ENCODE data around the gene C11orf98.
"Not testable (repeated sequence)": the region's sequence is repeated elsewhere in the genome, so short reads cannot be mapped to it uniquely, and the experiment has no call there.

Gene C11orf98

DNA sequence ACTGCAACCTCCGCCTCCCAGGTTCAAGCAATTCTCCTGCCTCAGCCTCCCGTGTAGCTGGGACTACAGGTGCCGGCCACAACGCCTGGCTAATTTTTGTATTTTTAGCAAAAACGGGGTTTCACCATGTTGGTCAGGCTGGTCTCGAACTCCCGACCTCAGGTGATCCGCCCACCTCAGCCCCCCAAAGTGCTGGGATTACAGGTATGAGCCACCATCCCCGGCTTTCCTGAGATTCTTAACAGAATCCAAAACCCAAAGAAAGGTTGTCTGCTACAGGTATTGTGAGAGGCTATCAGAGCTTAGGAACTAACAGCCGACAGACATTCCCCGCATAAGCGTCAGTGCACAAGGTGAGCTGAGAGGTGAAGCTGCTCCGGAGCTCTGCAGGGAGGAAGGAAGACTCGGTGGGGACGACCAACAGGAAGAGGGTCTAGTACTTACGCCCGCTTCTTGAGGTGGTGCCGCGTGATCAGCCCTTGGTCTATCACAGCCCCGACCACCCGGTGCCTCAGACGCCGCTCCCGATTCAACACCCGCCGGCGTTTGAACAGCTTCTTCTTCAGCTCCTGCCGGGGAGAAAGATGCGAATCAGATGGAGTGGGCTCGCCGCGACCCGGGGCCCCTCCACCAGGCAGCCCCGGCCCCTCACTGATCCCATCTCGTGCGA, 470 bp downstream of the C11orf98 start:
- TF ChIP-seq, protein P1, sequence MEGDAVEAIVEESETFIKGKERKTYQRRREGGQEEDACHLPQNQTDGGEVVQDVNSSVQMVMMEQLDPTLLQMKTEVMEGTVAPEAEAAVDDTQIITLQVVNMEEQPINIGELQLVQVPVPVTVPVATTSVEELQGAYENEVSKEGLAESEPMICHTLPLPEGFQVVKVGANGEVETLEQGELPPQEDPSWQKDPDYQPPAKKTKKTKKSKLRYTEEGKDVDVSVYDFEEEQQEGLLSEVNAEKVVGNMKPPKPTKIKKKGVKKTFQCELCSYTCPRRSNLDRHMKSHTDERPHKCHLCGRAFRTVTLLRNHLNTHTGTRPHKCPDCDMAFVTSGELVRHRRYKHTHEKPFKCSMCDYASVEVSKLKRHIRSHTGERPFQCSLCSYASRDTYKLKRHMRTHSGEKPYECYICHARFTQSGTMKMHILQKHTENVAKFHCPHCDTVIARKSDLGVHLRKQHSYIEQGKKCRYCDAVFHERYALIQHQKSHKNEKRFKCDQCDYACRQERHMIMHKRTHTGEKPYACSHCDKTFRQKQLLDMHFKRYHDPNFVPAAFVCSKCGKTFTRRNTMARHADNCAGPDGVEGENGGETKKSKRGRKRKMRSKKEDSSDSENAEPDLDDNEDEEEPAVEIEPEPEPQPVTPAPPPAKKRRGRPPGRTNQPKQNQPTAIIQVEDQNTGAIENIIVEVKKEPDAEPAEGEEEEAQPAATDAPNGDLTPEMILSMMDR (conservative IDR thresholded peaks at IDR 0.05; ENCODE audit: low read depth, low read length): no peak
- no peak for DNase-seq (ENCODE audit: low read depth)
- peak overlapping the region; percentile 88 for H3K4me3 ChIP-seq (ENCODE audit: low read length)

DNA sequence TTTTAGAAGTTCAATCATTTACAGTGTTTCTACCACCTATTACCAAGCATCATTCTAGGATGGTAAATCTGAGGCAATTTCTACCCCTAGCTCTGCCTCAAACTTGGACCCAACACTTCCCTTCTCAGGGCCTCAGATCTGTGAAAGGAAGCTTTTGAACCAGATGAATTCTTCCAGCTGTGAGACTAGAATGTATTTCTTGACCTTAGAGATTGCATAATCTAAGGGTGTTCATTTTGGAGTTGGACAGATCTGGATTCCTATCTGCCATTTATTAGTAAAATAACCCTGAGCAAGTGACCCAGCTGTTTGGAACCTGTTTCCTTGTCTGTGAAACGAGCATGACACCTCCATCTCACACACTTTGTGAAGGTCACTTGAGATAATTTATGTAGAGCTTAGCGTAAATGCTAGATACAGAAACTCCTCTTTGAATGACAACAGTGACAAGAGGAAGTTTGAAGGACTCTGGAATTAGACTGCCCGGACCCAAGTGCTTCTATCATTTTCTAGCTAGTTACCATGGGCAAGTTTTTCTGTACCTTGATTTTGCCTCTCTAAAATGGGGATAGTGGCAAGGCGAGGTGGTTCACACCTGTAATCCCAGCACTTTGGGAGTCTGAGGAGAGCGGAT, 8.1 kb downstream of the C11orf98 start:
- H3K4me3 ChIP-seq (ENCODE audit: low read length): no peak overlapping the region
- no peak for DNase-seq (ENCODE audit: low read depth)
- TF ChIP-seq, protein P1 (conservative IDR thresholded peaks at IDR 0.05; ENCODE audit: low read depth, low read length): no peak

DNA sequence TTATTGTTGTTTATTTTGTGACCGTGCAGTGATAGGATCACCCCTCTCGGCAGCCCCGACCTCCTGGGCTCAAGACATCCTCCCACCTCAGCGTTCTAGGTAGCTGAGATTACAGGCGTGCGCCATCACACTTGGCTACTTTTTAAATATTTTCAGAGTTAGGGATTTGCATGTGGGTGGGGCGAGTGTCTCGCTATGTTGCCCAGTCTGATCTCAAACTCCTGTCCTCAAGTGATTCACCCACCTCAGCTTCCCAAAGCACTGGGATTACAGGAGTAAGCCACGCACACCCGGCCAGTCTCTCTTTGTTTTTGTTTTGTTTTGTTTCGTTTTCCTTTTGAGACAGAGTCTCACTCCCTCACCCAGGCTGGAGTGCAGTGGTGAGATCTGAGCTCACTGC, 10.7 kb downstream of the C11orf98 start:
- no peak overlapping the region for H3K4me3 ChIP-seq (ENCODE audit: low read length)
- DNase-seq (ENCODE audit: low read depth): no peak
- TF ChIP-seq, protein P1 (conservative IDR thresholded peaks at IDR 0.05; ENCODE audit: low read depth, low read length): no peak

DNA sequence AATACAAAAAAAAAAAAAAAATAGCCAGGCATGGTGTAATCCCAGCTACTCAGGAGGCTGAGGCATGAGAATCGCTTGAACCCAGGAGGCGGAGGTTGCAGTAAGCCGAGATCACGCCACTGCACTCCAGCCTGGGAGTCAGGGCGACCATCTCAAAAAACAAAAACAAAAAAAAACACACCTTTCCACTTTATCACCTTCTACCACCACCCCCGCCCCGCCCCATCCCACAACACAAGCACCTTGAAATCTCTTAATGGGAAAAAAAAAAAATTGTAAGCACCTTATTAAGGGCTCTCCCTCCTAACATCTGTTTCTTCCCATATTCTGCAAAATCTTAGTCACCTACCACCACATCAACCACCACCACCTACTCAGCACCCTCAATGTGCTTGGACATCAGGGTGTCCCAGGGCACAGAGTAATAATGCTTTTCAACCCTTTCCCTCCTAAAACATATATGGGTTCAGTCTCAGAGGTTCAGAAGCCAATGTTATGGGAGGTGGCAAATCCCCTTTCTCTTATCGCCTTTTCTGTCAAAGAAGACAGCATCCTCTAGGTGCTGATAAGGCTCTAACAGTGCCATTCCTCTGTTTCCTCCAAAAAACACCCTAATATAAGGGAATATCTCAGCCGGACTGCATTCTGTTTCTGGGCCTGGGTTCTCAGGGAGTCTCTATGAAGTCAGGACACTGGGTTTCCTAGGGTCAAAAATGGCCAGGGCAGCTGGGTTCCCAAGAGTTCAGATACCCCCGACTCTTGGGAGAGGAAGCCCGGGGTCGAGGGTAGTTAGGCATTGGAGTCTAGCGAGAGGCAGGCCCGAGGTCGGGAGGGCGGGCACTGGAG, 12.6 kb downstream of the C11orf98 start:
- H3K4me3 ChIP-seq (ENCODE audit: low read length): peak overlapping the region; percentile 78
- DNase-seq (ENCODE audit: low read depth): no peak
- TF ChIP-seq, protein P1 (conservative IDR thresholded peaks at IDR 0.05; ENCODE audit: low read depth, low read length): no peak

GRCh38 chr11:62650283-62650682, 14.7 kb downstream of the C11orf98 start:
- not testable (repeated sequence) for H3K4me3 ChIP-seq (ENCODE audit: low read length)

DNA sequence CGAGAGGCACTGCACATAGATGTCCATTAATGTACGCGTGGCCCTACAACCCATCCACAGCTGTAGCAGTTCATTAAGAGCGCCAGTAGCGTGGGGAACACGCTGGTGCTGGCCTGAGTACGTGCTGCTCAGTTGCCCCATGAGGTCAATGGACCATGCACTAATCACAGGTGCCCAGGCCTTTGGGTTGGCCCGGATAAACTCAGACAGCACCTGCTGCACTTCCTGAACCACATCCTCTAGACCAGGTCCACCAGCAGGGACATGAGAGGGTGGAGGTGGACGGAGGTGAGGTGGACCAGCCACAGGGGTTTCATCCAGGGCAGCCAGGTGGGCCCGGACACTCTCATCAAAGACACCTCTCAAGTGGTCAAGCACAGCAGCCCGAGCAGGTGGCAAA, 15.5 kb downstream of the C11orf98 start:
- no peak overlapping the region for H3K4me3 ChIP-seq (ENCODE audit: low read length)
- TF ChIP-seq, protein P1 (conservative IDR thresholded peaks at IDR 0.05; ENCODE audit: low read depth, low read length): no peak
- no peak for DNase-seq (ENCODE audit: low read depth)

More at GRCh38 chr11:62650283-62650682, 14.7 kb downstream of the C11orf98 start:
- DNase-seq (ENCODE audit: low read depth): not testable (repeated sequence)

GRCh38 chr11:62648967-62649364, 16.0 kb downstream of the C11orf98 start:
- TF ChIP-seq, protein P1 (conservative IDR thresholded peaks at IDR 0.05; ENCODE audit: low read depth, low read length): no peak
- H3K4me3 ChIP-seq (ENCODE audit: low read length): no peak overlapping the region
- no peak for DNase-seq (ENCODE audit: low read depth)

Data from retinal pigment epithelial cell (primary cell).